Activated CD4-positive, alpha-beta T cell treated with anti-CD3 and anti-CD28 coated beads, Interleukin-2, amount 10 ng/mL, durations not matched to agents 7 days and 5 days (primary cell): ENCODE data around the gene PIAS3. TPM values are rescaled to one million over a fixed set of nuclear protein-coding genes. Genes with fewer than 3 reads are reported as not detected.

Source experiments
- CTCF ChIA-PET: fragments of 350-600 bp; sonication (Branson Sonifier 250); formaldehyde crosslinking; loops from one replicate; lab custom pipeline; 2021; ENCODE audit warnings: antibody characterized with exemption; lab: Charles Lee
- POLR2A ChIA-PET: fragments of 350-600 bp; sonication (Branson Sonifier 250); formaldehyde crosslinking; loops from one replicate; lab custom pipeline; 2021; ENCODE audit warnings: antibody characterized with exemption; lab: Charles Lee
- DNase-seq: peaks from one replicate; pipeline ENCODE4 v3.0.0-alpha.2; 2020
- H3K27ac Mint-ChIP-seq: one replicate; pipeline ENCODE4 v1.8.0; 2021; ENCODE audit warnings: mild to moderate bottlenecking, moderate library complexity, mixed read lengths
- H3K27me3 Mint-ChIP-seq: one replicate; pipeline ENCODE4 v1.8.0; 2021; ENCODE audit warnings: mixed read lengths
- H3K36me3 Mint-ChIP-seq: one replicate; pipeline ENCODE4 v1.8.0; 2021; ENCODE audit warnings: low read depth, mixed read lengths
- H3K4me1 Mint-ChIP-seq: one replicate; pipeline ENCODE4 v1.8.0; 2021; ENCODE audit warnings: mixed read lengths
- H3K4me3 Mint-ChIP-seq: one replicate; pipeline ENCODE4 v1.8.0; 2021; ENCODE audit warnings: mild to moderate bottlenecking, moderate library complexity, mixed read lengths
- H3K9me3 Mint-ChIP-seq: one replicate; pipeline ENCODE4 v1.8.0; 2021; ENCODE audit warnings: mixed read lengths
- total RNA-seq, 2 experiments: library from RNA; stranded (reverse); gene quantifications; one replicate each; pipeline ENCODE4 v1.2.3, GENCODE V29; 2021

PIAS3 gene
- 10 to 100 TPM; 17.9 to 18.8 TPM for total RNA-seq

DNA sequence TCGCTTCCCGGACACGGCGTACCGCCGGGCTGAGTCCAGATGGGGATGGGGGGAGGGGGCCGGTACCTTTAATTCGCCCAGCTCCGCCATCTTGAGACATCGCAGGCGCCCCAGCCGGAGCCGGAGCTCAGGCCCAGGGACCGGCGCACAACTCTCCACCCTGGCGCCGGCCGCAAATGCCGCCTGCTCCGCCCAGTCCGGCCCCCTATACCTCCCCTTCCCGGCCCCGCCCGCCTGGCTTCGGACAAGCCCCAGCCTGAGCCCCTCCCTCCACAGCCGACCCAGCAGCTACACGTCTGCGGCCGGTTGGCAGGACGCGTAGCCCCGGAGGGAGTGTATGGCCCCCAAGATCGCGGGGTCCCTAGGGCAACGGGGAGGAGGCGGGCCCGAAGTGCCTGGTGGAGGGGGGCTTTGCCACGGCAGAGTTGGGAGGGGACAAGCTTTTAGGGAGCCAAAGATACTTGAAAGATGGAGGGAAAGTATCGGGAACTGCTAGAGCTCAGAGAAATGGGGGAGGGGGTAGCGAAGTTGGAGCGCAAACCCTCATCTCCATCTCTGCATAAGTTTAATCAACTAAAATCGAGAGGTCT lies at the start of gene PIAS3:
TSS of gene PIAS3 (minus strand) at position 181 of the 590 bp plus-strand sequence. CDS start at position 90, 91 bp downstream.
- Mint-ChIP-seq H3K27ac (peak within 1 kb of the TSS; percentile 88), H3K4me3 (peak within 1 kb of the TSS; percentile 91), H3K27me3 (peaks cover 10% of the 10 kb centered on the region), H3K36me3 (peaks cover 11% of the 10 kb centered on the region), H3K4me1 (peaks cover 24% of the 10 kb centered on the region), H3K9me3 (no peaks in the 10 kb centered on the region)
- ChIA-PET POLR2A (interaction anchor here (0.9 to 1.5 kb wide), 4 partner anchors 10 to 394 kb away, joined by 3 to 5 read pairs (median 4); partner anchors contain the start of gene RBM8A), CTCF (interaction anchor here (0.6 to 8.4 kb wide), 15 partner anchors 9 to 173 kb away, joined by 3 to 141 read pairs (median 4); partner anchors contain the start of genes ANKRD35 and NUDT17)
- peak; percentile 87 for DNase-seq

GRCh38 chr1:145908653-145909052 lies 49.8 kb upstream of the PIAS3 start:
- Mint-ChIP-seq H3K27ac (no peak overlapping the region), H3K36me3 (peaks cover 18% of the 10 kb centered on the region), H3K9me3 (no peaks in the 10 kb centered on the region), H3K27me3 (no peaks in the 10 kb centered on the region), H3K4me1 (peaks cover 6% of the 10 kb centered on the region), H3K4me3 (no peak overlapping the region)
- no peak for DNase-seq
- POLR2A ChIA-PET = interaction anchor here (0.6 kb wide), 1 partner anchor 331 kb away, joined by 4 read pairs; no protein-coding TSS in a partner anchor
- CTCF ChIA-PET = interaction anchor here (0.8 to 2.0 kb wide), 4 partner anchors 13 to 64 kb away, joined by 3 to 16 read pairs (median 3); partner anchors contain the start of gene NUDT17

GRCh38 chr1:145906954-145907753 lies 48.3 kb upstream of the PIAS3 start:
- peaks cover 6% of the 10 kb centered on the region for H3K4me1 Mint-ChIP-seq
- DNase-seq = no peak
- ChIA-PET POLR2A (no interaction called here), CTCF (interaction anchor here (1.1 kb wide), 1 partner anchor 58 kb away, joined by 3 read pairs; no protein-coding TSS in a partner anchor)
- peaks cover 18% of the 10 kb centered on the region for H3K36me3 Mint-ChIP-seq
- H3K9me3 Mint-ChIP-seq = no peaks in the 10 kb centered on the region
- no peak overlapping the region for H3K4me3 Mint-ChIP-seq
- H3K27me3 Mint-ChIP-seq = no peaks in the 10 kb centered on the region
- no peak overlapping the region for H3K27ac Mint-ChIP-seq

- ChIA-PET CTCF (interaction anchor here (0.7 kb wide), 1 partner anchor 9 kb away, joined by 3 read pairs; no protein-coding TSS in a partner anchor), POLR2A (no interaction called here)
- H3K27me3 Mint-ChIP-seq = no peaks in the 10 kb centered on the region
- no peak for DNase-seq
- H3K4me3 Mint-ChIP-seq = no peak overlapping the region
- H3K36me3 Mint-ChIP-seq = no peaks in the 10 kb centered on the region
- no peak overlapping the region for H3K27ac Mint-ChIP-seq
- H3K9me3 Mint-ChIP-seq = no peaks in the 10 kb centered on the region
- H3K4me1 Mint-ChIP-seq = no peaks in the 10 kb centered on the region
Measured at GRCh38 chr1:145901312-145902021, 42.6 kb upstream of the PIAS3 start.

DNA sequence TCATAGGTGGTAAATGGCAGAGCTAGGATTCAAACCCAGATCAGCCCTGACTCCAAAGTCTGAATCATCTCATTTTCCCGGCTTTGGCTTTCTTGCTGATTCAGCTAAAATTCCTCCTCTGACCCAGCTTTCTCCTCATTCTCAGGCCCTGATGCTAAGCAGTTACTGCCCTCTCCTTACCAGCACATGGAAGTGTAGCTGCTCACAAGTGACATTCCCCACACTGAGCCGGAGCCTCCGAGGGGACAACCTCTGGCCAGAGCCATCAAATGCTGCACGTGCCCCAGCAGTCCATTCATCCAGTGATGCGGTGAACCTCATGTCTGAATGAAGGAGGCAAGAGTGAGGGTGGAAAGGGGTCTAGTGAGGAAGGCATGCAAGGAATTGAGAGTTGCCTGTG lies 39.9 kb upstream of the PIAS3 start:
- Mint-ChIP-seq H3K36me3 (no peaks in the 10 kb centered on the region), H3K4me1 (no peaks in the 10 kb centered on the region), H3K9me3 (no peaks in the 10 kb centered on the region), H3K27me3 (no peaks in the 10 kb centered on the region), H3K4me3 (no peak overlapping the region), H3K27ac (no peak overlapping the region)
- DNase-seq = no peak
- ChIA-PET POLR2A (no interaction called here), CTCF (interaction anchor here (1.2 to 1.9 kb wide), 3 partner anchors 13 to 109 kb away, joined by 3 to 5 read pairs (median 3); partner anchors contain the start of gene ANKRD35)

- Mint-ChIP-seq H3K9me3 (no peaks in the 10 kb centered on the region), H3K27ac (no peak overlapping the region), H3K4me1 (no peaks in the 10 kb centered on the region), H3K4me3 (no peak overlapping the region), H3K36me3 (no peaks in the 10 kb centered on the region), H3K27me3 (no peaks in the 10 kb centered on the region)
- no peak for DNase-seq
- CTCF ChIA-PET = interaction anchor here (1.6 to 1.9 kb wide), 2 partner anchors 79 to 109 kb away, joined by 3 to 5 read pairs; no protein-coding TSS in a partner anchor
- POLR2A ChIA-PET = no interaction called here
Measured at GRCh38 chr1:145897969-145898368, 39.1 kb upstream of the PIAS3 start.

- Mint-ChIP-seq H3K9me3 (no peaks in the 10 kb centered on the region), H3K27me3 (no peaks in the 10 kb centered on the region), H3K27ac (no peak overlapping the region), H3K36me3 (no peaks in the 10 kb centered on the region), H3K4me1 (no peaks in the 10 kb centered on the region), H3K4me3 (no peak overlapping the region)
- ChIA-PET CTCF (interaction anchor here (1.0 to 2.3 kb wide), 4 partner anchors 10 to 50 kb away, joined by 3 to 6 read pairs (median 4); partner anchors contain the start of genes ANKRD35 and NUDT17), POLR2A (no interaction called here)
- DNase-seq = no peak
Measured at GRCh38 chr1:145895471-145895870, 36.6 kb upstream of the PIAS3 start.

- CTCF ChIA-PET = interaction anchor here (1.1 to 2.9 kb wide), 6 partner anchors 9 to 121 kb away, joined by 3 to 10 read pairs (median 5); partner anchors contain the start of genes NUDT17 and RBM8A
- POLR2A ChIA-PET = no interaction called here
- DNase-seq = no peak
- Mint-ChIP-seq H3K4me3 (no peak overlapping the region), H3K9me3 (no peaks in the 10 kb centered on the region), H3K27ac (no peak overlapping the region), H3K36me3 (no peaks in the 10 kb centered on the region), H3K4me1 (no peaks in the 10 kb centered on the region), H3K27me3 (no peaks in the 10 kb centered on the region)
Measured at GRCh38 chr1:145893306-145894055, 34.6 kb upstream of the PIAS3 start.

- Mint-ChIP-seq H3K9me3 (no peaks in the 10 kb centered on the region), H3K36me3 (no peaks in the 10 kb centered on the region), H3K27ac (no peak overlapping the region), H3K4me3 (no peak overlapping the region), H3K4me1 (no peaks in the 10 kb centered on the region), H3K27me3 (no peaks in the 10 kb centered on the region)
- DNase-seq = no peak
- ChIA-PET CTCF (interaction anchor here (0.6 to 2.9 kb wide), 13 partner anchors 8 to 121 kb away, joined by 3 to 10 read pairs (median 5); partner anchors contain the start of genes NUDT17 and RBM8A), POLR2A (no interaction called here)
Measured at GRCh38 chr1:145892486-145893087, 33.7 kb upstream of the PIAS3 start.

GRCh38 chr1:145891587-145892485 lies 33.0 kb upstream of the PIAS3 start:
- CTCF ChIA-PET = interaction anchor here (0.6 to 2.9 kb wide), 20 partner anchors 8 to 125 kb away, joined by 3 to 10 read pairs (median 4); partner anchors contain the start of genes NUDT17 and RBM8A
- peak; percentile 66 for DNase-seq
- Mint-ChIP-seq H3K4me1 (peaks cover under 1% of the 10 kb centered on the region), H3K36me3 (no peaks in the 10 kb centered on the region), H3K27ac (no peak overlapping the region), H3K9me3 (no peaks in the 10 kb centered on the region), H3K4me3 (no peak overlapping the region), H3K27me3 (no peaks in the 10 kb centered on the region)
- POLR2A ChIA-PET = interaction anchor here (0.5 kb wide), 1 partner anchor 427 kb away, joined by 3 read pairs; no protein-coding TSS in a partner anchor
